GM10248 (cell line): ENCODE data around the gene CHTF18.
"Not testable (repeated sequence)": the region's sequence is repeated elsewhere in the genome, so short reads cannot be mapped to it uniquely, and the experiment has no call there.

Experiments
- CTCF ChIA-PET: fragments of 300-600 bp; sonication (Branson Sonifier 250); formaldehyde crosslinking; extraction: SDS; loops from one replicate; lab custom pipeline; 2021; ENCODE audit warnings: antibody characterized with exemption; lab: Yijun Ruan, JAX
- POLR2A ChIA-PET: fragments of 350-650 bp; sonication (Branson Sonifier 250); formaldehyde crosslinking; extraction: SDS; loops from one replicate; lab custom pipeline; 2020; ENCODE audit warnings: antibody characterized with exemption; lab: Yijun Ruan, JAX
- DNase-seq: peaks from one replicate; pipeline ENCODE4 v3.0.0; 2012; ENCODE audit errors: extremely low spot score
- TF ChIP-seq, protein P1 (sequence below): IDR thresholded peaks from 2 replicates; pipeline ENCODE4 v1.5.1; 2012; ENCODE audit warnings: mild to moderate bottlenecking, low read depth; ENCODE audit errors: extremely low read depth, missing control alignments, control extremely low read depth

The CHTF18 gene

GRCh38 chr16:775236-775796 is 13.1 kb upstream of the CHTF18 start:
- ChIA-PET CTCF (no interaction called here), POLR2A (no interaction called here)
- TF ChIP-seq, protein P1, sequence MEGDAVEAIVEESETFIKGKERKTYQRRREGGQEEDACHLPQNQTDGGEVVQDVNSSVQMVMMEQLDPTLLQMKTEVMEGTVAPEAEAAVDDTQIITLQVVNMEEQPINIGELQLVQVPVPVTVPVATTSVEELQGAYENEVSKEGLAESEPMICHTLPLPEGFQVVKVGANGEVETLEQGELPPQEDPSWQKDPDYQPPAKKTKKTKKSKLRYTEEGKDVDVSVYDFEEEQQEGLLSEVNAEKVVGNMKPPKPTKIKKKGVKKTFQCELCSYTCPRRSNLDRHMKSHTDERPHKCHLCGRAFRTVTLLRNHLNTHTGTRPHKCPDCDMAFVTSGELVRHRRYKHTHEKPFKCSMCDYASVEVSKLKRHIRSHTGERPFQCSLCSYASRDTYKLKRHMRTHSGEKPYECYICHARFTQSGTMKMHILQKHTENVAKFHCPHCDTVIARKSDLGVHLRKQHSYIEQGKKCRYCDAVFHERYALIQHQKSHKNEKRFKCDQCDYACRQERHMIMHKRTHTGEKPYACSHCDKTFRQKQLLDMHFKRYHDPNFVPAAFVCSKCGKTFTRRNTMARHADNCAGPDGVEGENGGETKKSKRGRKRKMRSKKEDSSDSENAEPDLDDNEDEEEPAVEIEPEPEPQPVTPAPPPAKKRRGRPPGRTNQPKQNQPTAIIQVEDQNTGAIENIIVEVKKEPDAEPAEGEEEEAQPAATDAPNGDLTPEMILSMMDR: no peak
- no peak for DNase-seq

DNA sequence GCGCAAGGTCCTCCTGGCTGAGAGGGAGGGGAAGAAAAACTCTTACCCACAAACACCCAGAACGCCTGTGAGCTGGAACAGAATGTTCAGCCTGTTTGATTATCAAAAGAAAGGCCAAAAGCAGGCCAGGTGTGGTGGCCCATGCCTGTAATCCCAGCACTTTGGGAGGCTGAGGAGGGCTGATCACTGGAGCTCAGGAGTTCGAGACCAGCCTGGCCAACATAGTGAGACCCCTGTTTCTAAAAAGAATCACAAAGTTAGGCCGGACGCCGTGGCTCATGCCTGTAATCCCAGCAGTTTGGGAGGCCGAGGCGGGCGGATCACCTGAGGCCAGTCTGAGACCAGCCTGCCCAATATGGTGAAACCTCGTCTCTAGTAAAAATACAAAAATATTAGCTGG is 12.1 kb upstream of the CHTF18 start:
- CTCF ChIA-PET: interaction anchor here (1.2 to 1.4 kb wide), 3 partner anchors 9 to 35 kb away, joined by 3 to 6 read pairs (median 4); no protein-coding TSS in a partner anchor
- DNase-seq, POLR2A ChIA-PET: not testable (repeated sequence)

GRCh38 chr16:776824-777223 is 11.6 kb upstream of the CHTF18 start:
- CTCF ChIA-PET: interaction anchor here (1.2 to 1.4 kb wide), 3 partner anchors 9 to 35 kb away, joined by 3 to 6 read pairs (median 4); no protein-coding TSS in a partner anchor
- no peak for DNase-seq
- TF ChIP-seq, protein P1: no peak
- POLR2A ChIA-PET: no interaction called here

DNA sequence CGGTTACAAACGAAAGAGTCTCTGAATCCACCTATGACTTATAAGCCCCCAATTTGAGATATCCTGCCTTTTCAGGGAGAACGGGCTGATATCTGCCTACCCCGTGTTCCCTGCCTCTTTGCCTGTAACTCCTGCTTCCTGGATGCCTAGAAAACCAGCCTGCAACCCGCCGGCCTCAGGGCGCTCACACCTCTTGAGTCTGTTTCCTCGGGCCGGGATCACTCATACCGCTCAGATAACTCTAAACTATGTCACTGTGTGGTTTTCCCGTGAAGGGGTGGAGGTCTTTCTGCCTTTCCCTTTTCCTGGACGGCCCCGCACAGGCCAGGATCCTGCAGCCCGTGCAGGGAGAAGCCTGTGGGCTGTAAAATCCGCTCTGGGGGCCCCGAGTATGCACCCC is 10.6 kb upstream of the CHTF18 start:
- no peak for DNase-seq
- ChIA-PET POLR2A (no interaction called here), CTCF (interaction anchor here (1.5 kb wide), 1 partner anchor 65 kb away, joined by 4 read pairs; no protein-coding TSS in a partner anchor)
- TF ChIP-seq, protein P1: no peak

DNA sequence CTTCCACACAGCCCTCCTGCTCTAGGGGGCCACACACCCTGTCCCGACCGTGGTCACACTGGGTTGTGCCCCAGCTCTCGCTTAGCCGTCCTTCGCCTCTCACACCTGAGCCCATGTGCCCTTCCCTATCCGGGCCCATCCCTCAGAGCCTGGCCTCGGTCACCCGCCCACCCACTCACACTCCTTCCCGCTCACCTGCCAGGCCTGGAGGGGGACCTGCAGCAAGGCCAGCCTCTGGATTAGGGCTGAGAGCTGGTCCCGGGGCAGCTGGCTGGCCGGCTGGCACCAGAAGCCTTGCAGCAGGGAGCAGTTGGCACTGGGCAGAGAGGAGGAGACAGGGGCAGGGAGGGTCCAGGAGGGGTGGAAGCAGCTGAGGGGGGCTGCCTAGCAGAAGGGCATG is 10.0 kb upstream of the CHTF18 start:
- TF ChIP-seq, protein P1: no peak
- POLR2A ChIA-PET: no interaction called here
- DNase-seq: no peak
- CTCF ChIA-PET: interaction anchor here (1.5 kb wide), 1 partner anchor 66 kb away, joined by 4 read pairs; no protein-coding TSS in a partner anchor

DNA sequence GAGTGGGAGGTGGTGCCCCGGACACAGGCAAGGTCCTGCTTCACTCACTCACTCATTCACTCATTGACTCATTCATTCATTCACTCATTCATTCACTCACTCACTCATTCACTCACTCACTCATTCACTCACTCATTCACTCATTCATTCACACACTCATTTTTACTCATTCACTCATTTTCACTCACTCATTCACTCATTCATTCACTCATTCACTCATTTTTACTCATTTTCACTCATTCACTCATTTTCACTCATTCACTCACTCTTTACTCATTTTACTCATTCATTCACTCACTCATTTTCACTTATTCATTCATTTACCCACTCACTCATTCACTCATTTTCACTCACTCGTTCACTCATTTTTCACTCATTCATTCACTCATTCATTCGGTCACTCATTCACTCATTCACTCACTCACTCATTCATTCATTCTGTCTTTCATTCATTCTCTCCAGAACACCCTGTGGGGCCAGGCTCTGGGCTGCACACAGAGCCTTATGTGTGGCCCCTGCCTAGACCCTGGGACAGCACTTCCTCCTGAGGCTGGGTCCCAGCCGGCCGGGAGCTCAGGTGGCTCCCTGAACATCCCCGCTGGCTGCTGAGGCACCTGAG is 9.4 kb upstream of the CHTF18 start:
- DNase-seq: no peak
- TF ChIP-seq, protein P1: no peak
- POLR2A ChIA-PET: no interaction called here
- CTCF ChIA-PET: interaction anchor here (1.5 kb wide), 1 partner anchor 67 kb away, joined by 4 read pairs; no protein-coding TSS in a partner anchor

GRCh38 chr16:779561-779960 is 8.9 kb upstream of the CHTF18 start:
- ChIA-PET POLR2A (no interaction called here), CTCF (interaction anchor here (9.6 kb wide), 1 partner anchor 66 kb away, joined by 169 read pairs; the partner anchor contains the start of gene METRN)

More at GRCh38 chr16:779561-779960, 8.9 kb upstream of the CHTF18 start:
- no peak for DNase-seq
- TF ChIP-seq, protein P1: no peak
